Caco-2 (cell line): ENCODE data around the gene RAPGEF3. TPM values are rescaled to one million over a fixed set of nuclear protein-coding genes. Genes with fewer than 3 reads are reported as not detected.

Source experiments
- BruUV-seq: library from RNA; stranded (reverse); fragments of 400-500 nt; replicated peaks from 2 replicates; lab custom pipeline; 2021; lab: Mats Ljungman, UMichigan
- CTCF ChIA-PET: fragments of 300-600 bp; sonication (Branson Sonifier 250); formaldehyde crosslinking; loops from one replicate; lab custom pipeline; 2022; ENCODE audit warnings: antibody characterized with exemption; lab: Charles Lee
- POLR2A ChIA-PET: fragments of 300-600 bp; sonication (Branson Sonifier 250); formaldehyde crosslinking; loops from one replicate; lab custom pipeline; 2022; ENCODE audit warnings: antibody characterized with exemption; lab: Charles Lee
- DNase-seq, 2 experiments: peaks; one replicate each; pipeline versions ENCODE4 v3.0.0 to v3.0.0-alpha.2; 2020 to 2022
- H3K27me3 ChIP-seq: replicated peaks from 2 replicates; pipeline ENCODE4 v1.6.0; 2011; ENCODE audit warnings: low read length; ENCODE audit not compliant: control insufficient read depth, insufficient read depth
- H3K36me3 ChIP-seq: 2 replicates; pipeline ENCODE4 v1.5.1; 2011; ENCODE audit warnings: low read length; ENCODE audit not compliant: control insufficient read depth, insufficient read depth
- H3K4me1 ChIP-seq: fragments of 250-450 bp; sonication (Bioruptor Pico); 2 replicates; pipeline ENCODE4 v1.5.1; 2020; ENCODE audit warnings: mild to moderate bottlenecking
- H3K4me3 ChIP-seq: 2 replicates; pipeline ENCODE4 v1.5.1; 2011; ENCODE audit warnings: low read depth, mild to moderate bottlenecking, control low read depth, low read length
- H3K9me3 ChIP-seq: fragments of 250-450 bp; sonication (Bioruptor Pico); 2 replicates; pipeline ENCODE4 v1.5.1; 2020; ENCODE audit warnings: mild to moderate bottlenecking, moderate library complexity
- H3K27ac Mint-ChIP-seq: one replicate; pipeline ENCODE4 v1.8.0; 2022; ENCODE audit warnings: mixed read lengths; ENCODE audit not compliant: unreplicated experiment
- H3K27me3 Mint-ChIP-seq: one replicate; pipeline ENCODE4 v1.8.0; 2022; ENCODE audit warnings: mixed read lengths; ENCODE audit not compliant: insufficient read depth, unreplicated experiment
- H3K36me3 Mint-ChIP-seq: one replicate; pipeline ENCODE4 v1.8.0; 2022; ENCODE audit warnings: mild to moderate bottlenecking, mixed read lengths; ENCODE audit not compliant: insufficient read depth, unreplicated experiment
- H3K4me1 Mint-ChIP-seq: one replicate; pipeline ENCODE4 v1.8.0; 2022; ENCODE audit warnings: low read depth, mixed read lengths; ENCODE audit not compliant: unreplicated experiment
- H3K4me3 Mint-ChIP-seq: one replicate; pipeline ENCODE4 v1.8.0; 2022; ENCODE audit warnings: mild to moderate bottlenecking, moderate library complexity, mixed read lengths; ENCODE audit not compliant: unreplicated experiment
- H3K9me3 Mint-ChIP-seq: one replicate; pipeline ENCODE4 v1.8.0; 2022; ENCODE audit warnings: mixed read lengths; ENCODE audit not compliant: unreplicated experiment
- CTCF ChIP-seq, 2 experiments: fragments of 200-600 bp in 1 of 2; IDR thresholded peaks; 1 replicate in 1 of 2; 2 replicates in 1 of 2; pipeline versions ENCODE4 v1.5.1 to v1.8.0; 2011 to 2022; ENCODE audit warnings: antibody characterized with exemption in 1 of 2, control low read depth in 1 of 2, inconsistent platforms in 1 of 2, low read depth in 1 of 2, low read length in 1 of 2, mild to moderate bottlenecking in 1 of 2, moderate library complexity in 1 of 2; ENCODE audit not compliant: insufficient read depth in 1 of 2, severe bottlenecking in 1 of 2, unreplicated experiment in 1 of 2
- intact Hi-C: fragments of 100-400 bp; cut with micrococcal nuclease; formaldehyde crosslinking; loops from one replicate; pipeline ENCODE4 v1.10.0; 2022; ENCODE audit not compliant: unreplicated experiment
- total RNA-seq: library from RNA; stranded (reverse); gene quantifications from 2 replicates; pipeline ENCODE4 v1.2.3, GENCODE V29; 2022

Gene RAPGEF3
- total RNA-seq, 1 experiment from 2014 or later = 1.2 TPM

GRCh38 chr12:47791351-47791746, 32.7 kb upstream of the RAPGEF3 start:
- CTCF ChIA-PET = interaction anchor here (0.6 to 1.9 kb wide), 4 partner anchors 9 to 109 kb away, joined by 3 to 5 read pairs (median 4); no protein-coding TSS in a partner anchor
- intact Hi-C loops = no loop called here

DNA sequence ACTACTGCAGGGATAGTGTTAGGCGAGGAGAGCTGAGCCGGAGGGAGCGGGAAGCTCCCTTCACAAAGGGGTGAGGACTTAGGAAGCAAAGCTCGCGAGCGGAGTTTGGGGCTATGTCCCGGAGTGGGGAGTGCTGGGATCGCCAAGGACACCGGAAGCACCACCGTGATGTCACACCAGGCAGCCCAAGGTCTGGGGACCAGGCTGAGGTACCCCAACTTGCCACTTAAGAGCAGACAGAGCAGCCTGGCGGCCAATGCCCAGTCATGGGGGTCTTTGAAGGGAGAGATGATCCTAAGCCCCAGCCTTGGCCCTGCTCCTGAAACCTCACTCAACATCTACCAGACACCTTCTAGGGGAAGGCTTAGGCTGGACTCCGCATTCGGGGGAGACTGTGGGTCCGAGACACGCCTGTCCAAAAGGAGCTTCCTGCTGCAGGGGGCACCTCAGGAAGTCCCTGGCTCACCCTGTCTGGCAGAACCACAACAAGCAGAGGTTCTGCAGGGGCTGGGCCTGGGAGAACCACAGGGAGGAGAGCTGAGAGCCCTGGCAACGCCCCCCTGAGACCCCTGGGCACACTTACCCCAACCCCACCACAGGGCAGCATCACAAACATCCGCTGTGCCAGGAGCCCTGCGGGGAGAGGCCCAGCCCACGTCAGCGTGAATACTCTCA, 32.1 kb upstream of the RAPGEF3 start:
- intact Hi-C loops = no loop called here
- Histone ChIP-seq H3K36me3 (peaks cover 7% of the 10 kb centered on the region), H3K9me3 (no peaks in the 10 kb centered on the region), H3K4me3 (no peak overlapping the region), H3K27me3 (no peaks in the 10 kb centered on the region), H3K4me1 (no peaks in the 10 kb centered on the region)
- POLR2A ChIA-PET = no interaction called here
- Mint-ChIP-seq H3K9me3 (no peaks in the 10 kb centered on the region), H3K27me3 (no peaks in the 10 kb centered on the region), H3K27ac (no peak overlapping the region), H3K36me3 (peaks cover 54% of the 10 kb centered on the region), H3K4me3 (no peak overlapping the region), H3K4me1 (no peaks in the 10 kb centered on the region)
- no peak for TF ChIP-seq CTCF (IDR thresholded peaks at IDR 0.05; ENCODE audit: insufficient read depth in 1 of 2, low read depth in 1 of 2, low read length in 1 of 2, severe bottlenecking in 1 of 2, unreplicated experiment in 1 of 2)
- BruUV-seq = no TSS peak
- CTCF ChIA-PET = interaction anchor here (0.7 to 1.9 kb wide), 5 partner anchors 9 to 47 kb away, joined by 3 to 5 read pairs (median 4); no protein-coding TSS in a partner anchor
- DNase-seq = no peak

More at GRCh38 chr12:47791351-47791746, 32.7 kb upstream of the RAPGEF3 start:
- no peaks in the 10 kb centered on the region for H3K9me3 ChIP-seq
- Mint-ChIP-seq H3K27me3 (no peaks in the 10 kb centered on the region), H3K9me3 (no peaks in the 10 kb centered on the region), H3K4me1 (no peaks in the 10 kb centered on the region), H3K27ac (no peak overlapping the region), H3K4me3 (no peak overlapping the region), H3K36me3 (peaks cover 51% of the 10 kb centered on the region)
- peaks cover 7% of the 10 kb centered on the region for H3K36me3 ChIP-seq
- DNase-seq = no peak
- POLR2A ChIA-PET = no interaction called here
- H3K4me1 ChIP-seq = no peaks in the 10 kb centered on the region
- no peak overlapping the region for H3K4me3 ChIP-seq
- no TSS peak for BruUV-seq
- no peak for TF ChIP-seq CTCF (IDR thresholded peaks at IDR 0.05; ENCODE audit: insufficient read depth in 1 of 2, low read depth in 1 of 2, low read length in 1 of 2, severe bottlenecking in 1 of 2, unreplicated experiment in 1 of 2)
- H3K27me3 ChIP-seq = no peaks in the 10 kb centered on the region

DNA sequence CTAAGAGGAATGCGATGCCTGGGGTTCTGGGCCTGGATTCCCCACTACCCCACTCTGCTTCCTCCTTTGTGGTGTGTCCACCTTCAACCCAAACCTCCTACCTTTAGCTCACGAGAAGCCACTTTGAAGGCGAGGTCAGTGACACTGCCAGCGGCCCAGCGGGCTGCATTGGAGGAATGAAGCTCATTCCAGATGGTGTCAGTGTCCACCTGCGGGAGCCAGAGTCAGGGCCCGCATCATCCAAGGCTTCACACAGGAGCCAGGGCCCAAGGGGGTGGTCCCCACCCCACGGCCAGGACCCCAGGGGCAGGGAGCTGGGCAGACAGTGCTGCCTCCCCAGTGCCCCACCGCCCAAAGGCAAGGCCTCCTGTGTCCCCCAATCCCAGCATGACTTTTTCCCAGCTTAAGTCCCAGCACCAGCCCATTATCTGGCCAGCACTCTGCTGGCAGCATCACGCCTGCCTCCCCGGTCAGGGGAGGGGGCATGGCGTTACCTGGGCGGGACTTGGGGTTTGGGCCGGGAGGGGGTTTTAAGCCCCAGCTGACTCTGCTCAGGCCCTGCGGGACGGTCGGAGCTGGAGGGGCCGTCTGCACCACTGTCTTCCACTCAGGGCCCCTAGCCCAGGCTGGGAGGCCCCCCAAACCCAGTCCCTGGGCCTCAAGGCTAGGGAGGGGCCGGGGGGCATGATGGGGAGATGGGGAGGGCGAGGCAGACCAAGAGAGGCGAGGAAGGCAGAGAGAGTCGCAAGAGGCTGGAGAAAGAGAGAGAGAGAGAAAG, 31.2 kb upstream of the RAPGEF3 start:
- Mint-ChIP-seq H3K4me3 (no peak overlapping the region), H3K36me3 (peaks cover 63% of the 10 kb centered on the region), H3K9me3 (no peaks in the 10 kb centered on the region), H3K27ac (no peak overlapping the region), H3K27me3 (no peaks in the 10 kb centered on the region), H3K4me1 (no peaks in the 10 kb centered on the region)
- DNase-seq = no peak
- H3K4me1 ChIP-seq = no peaks in the 10 kb centered on the region
- no TSS peak for BruUV-seq
- ChIA-PET CTCF (interaction anchor here (0.8 to 2.3 kb wide), 5 partner anchors 11 to 50 kb away, joined by 3 to 19 read pairs (median 4); no protein-coding TSS in a partner anchor), POLR2A (no interaction called here)
- H3K27me3 ChIP-seq = no peaks in the 10 kb centered on the region
- intact Hi-C loops = no loop called here
- TF ChIP-seq CTCF (IDR thresholded peaks at IDR 0.05; ENCODE audit: insufficient read depth in 1 of 2, low read depth in 1 of 2, low read length in 1 of 2, severe bottlenecking in 1 of 2, unreplicated experiment in 1 of 2) = no peak
- H3K36me3 ChIP-seq = peaks cover 7% of the 10 kb centered on the region
- H3K9me3 ChIP-seq = no peaks in the 10 kb centered on the region
- H3K4me3 ChIP-seq = no peak overlapping the region
